Uterus (tissue), 4 donors: ENCODE data around the gene DDX46. TPM values are rescaled to one million over a fixed set of nuclear protein-coding genes. Genes with fewer than 3 reads are reported as not detected.

ENCODE experiments used
- DNase-seq, 2 donors: peaks; one replicate each; pipeline ENCODE4 v3.0.0-alpha.2; 2019 to 2020
- H3K27ac ChIP-seq, 2 donors: fragments of 200-600 bp; sonication (generic); 1 replicate in 1 of 2; 2 replicates in 1 of 2; pipeline ENCODE4 v1.5.1; 2016 to 2018
- H3K27me3 ChIP-seq, 2 donors: fragments of 200-600 bp; sonication (generic); one replicate each; pipeline ENCODE4 v1.5.1; 2018 to 2019; ENCODE audit warnings: control low read depth in 1 of 2
- H3K36me3 ChIP-seq, 2 donors: fragments of 200-600 bp; sonication (generic); one replicate each; pipeline ENCODE4 v1.5.1; 2019; ENCODE audit warnings: control low read depth in 1 of 2
- H3K4me1 ChIP-seq, 2 donors: fragments of 200-600 bp; sonication (generic); one replicate each; pipeline ENCODE4 v1.5.1; 2018 to 2019; ENCODE audit warnings: control low read depth in 1 of 2
- H3K4me3 ChIP-seq, 2 donors: fragments of 200-600 bp; sonication (generic); 1 replicate in 1 of 2; 2 replicates in 1 of 2; pipeline ENCODE4 v1.5.1; 2018 to 2019; ENCODE audit warnings: mild to moderate bottlenecking in 1 of 2
- H3K9me3 ChIP-seq, 2 donors: fragments of 200-600 bp; sonication (generic); one replicate each; pipeline ENCODE4 v1.5.1; 2019; ENCODE audit warnings: control low read depth in 1 of 2
- CTCF ChIP-seq, 4 experiments: fragments of 200-600 bp in 2 of 4; fragments of 450-650 bp in 2 of 4; sonication (generic) in 2 of 4; IDR thresholded peaks; one replicate each; pipeline ENCODE4 v1.5.1; 2016 to 2019; ENCODE audit warnings: antibody characterized with exemption in 4 of 4, mild to moderate bottlenecking in 2 of 4, moderate library complexity in 1 of 4
- POLR2A ChIP-seq, 2 donors: fragments of 450-650 bp; IDR thresholded peaks; one replicate each; pipeline ENCODE4 v1.6.1; 2016; ENCODE audit warnings: antibody characterized with exemption in 2 of 2, mild to moderate bottlenecking in 1 of 2, moderate library complexity in 1 of 2
- intact Hi-C: fragments of 100-400 bp; cut with DNase I; formaldehyde crosslinking; loops from one replicate; pipeline ENCODE4 v1.15.1; 2023; ENCODE audit warnings: low total_unique reads
- total RNA-seq, 4 donors: library from RNA; depleted of rRNA in 3 of 4; stranded (reverse); fragments of >200 nt in 3 of 4; gene quantifications; one replicate each; pipeline versions ENCODE4 v1.1.0 to v1.2.4, GENCODE V29; 2014 to 2023
- donor health status: DM: yes; HTN: yes; CAD: no.

The DDX46 gene
- total RNA-seq, 4 donors from 2014 or later, result 38.2 to 63.7 (median 47.6) TPM

- intact Hi-C loops, result no loop called here
- H3K4me1 ChIP-seq, result peaks cover 0 to 9% of the 10 kb centered on the region in 2 donors
Observed at GRCh38 chr5:134873987-134874830, 115.6 kb downstream of the DDX46 start, which contains the start of gene TXNDC15. Gene TXNDC15, plus strand, starts transcription at chr5:134874371. Its CDS starts 57 bp downstream, at chr5:134874428.

GRCh38 chr5:134874831-134875655, 116.5 kb downstream of the DDX46 start:
- Histone ChIP-seq H3K4me3 (peak overlapping the region; percentile 66 to 88), H3K27me3 (no peaks in the 10 kb centered on the region), H3K9me3 (no peaks in the 10 kb centered on the region), H3K4me1 (peaks cover 0 to 9% of the 10 kb centered on the region in 2 donors), H3K27ac (peak overlapping the region; percentile 91 to 93), H3K36me3 (no peaks in the 10 kb centered on the region)
- TF ChIP-seq CTCF (IDR thresholded peaks at IDR 0.05) (no peak), POLR2A (IDR thresholded peaks at IDR 0.05) (peak in 1 of 2 donors; percentile 27)
- intact Hi-C loops, result no loop called here
- DNase-seq, result peak; percentile 74 to 77

More at GRCh38 chr5:134873987-134874830, 115.6 kb downstream of the DDX46 start, which contains the start of gene TXNDC15:
- Histone ChIP-seq H3K4me3 (peak within 1 kb of the TSS; percentile 66 to 88), H3K27me3 (no peaks in the 10 kb centered on the region), H3K9me3 (no peaks in the 10 kb centered on the region), H3K27ac (peak within 1 kb of the TSS; percentile 91 to 93), H3K36me3 (no peaks in the 10 kb centered on the region)
- peak; percentile 84 to 88 for DNase-seq
- TF ChIP-seq POLR2A (IDR thresholded peaks at IDR 0.05), result peak; percentile 44 to 66
- peak in 1 of 4 experiments; percentile 9 for TF ChIP-seq CTCF (IDR thresholded peaks at IDR 0.05)

GRCh38 chr5:134877159-134877558, 118.6 kb downstream of the DDX46 start:
- Histone ChIP-seq H3K4me1 (peaks cover 0 to 9% of the 10 kb centered on the region in 2 donors), H3K27me3 (no peaks in the 10 kb centered on the region), H3K9me3 (no peaks in the 10 kb centered on the region), H3K36me3 (no peaks in the 10 kb centered on the region), H3K27ac (no peak overlapping the region), H3K4me3 (no peak overlapping the region)
- no peak for DNase-seq
- TF ChIP-seq POLR2A (IDR thresholded peaks at IDR 0.05), result no peak
- no peak for TF ChIP-seq CTCF (IDR thresholded peaks at IDR 0.05)
- intact Hi-C loops, result no loop called here

GRCh38 chr5:134878403-134878802, 119.8 kb downstream of the DDX46 start:
- TF ChIP-seq POLR2A (IDR thresholded peaks at IDR 0.05), result no peak
- no peak for TF ChIP-seq CTCF (IDR thresholded peaks at IDR 0.05)
- DNase-seq, result no peak
- H3K36me3 ChIP-seq, result no peaks in the 10 kb centered on the region
- H3K4me3 ChIP-seq, result no peak overlapping the region
- no peaks in the 10 kb centered on the region for H3K9me3 ChIP-seq
- intact Hi-C loops, result no loop called here
- H3K27ac ChIP-seq, result no peak overlapping the region
- no peaks in the 10 kb centered on the region for H3K27me3 ChIP-seq
- peaks cover 0 to 9% of the 10 kb centered on the region in 2 donors for H3K4me1 ChIP-seq
